ENCODE results near the gene MCAT. TPM values are rescaled to one million over a fixed set of nuclear protein-coding genes. Genes with fewer than 3 reads are reported as not detected.

MCAT gene
- total and polyA plus RNA-seq, 2 of the 4 experiments (the other 2 are of a cell fraction) = 7.3 to 19.7 TPM

DNA sequence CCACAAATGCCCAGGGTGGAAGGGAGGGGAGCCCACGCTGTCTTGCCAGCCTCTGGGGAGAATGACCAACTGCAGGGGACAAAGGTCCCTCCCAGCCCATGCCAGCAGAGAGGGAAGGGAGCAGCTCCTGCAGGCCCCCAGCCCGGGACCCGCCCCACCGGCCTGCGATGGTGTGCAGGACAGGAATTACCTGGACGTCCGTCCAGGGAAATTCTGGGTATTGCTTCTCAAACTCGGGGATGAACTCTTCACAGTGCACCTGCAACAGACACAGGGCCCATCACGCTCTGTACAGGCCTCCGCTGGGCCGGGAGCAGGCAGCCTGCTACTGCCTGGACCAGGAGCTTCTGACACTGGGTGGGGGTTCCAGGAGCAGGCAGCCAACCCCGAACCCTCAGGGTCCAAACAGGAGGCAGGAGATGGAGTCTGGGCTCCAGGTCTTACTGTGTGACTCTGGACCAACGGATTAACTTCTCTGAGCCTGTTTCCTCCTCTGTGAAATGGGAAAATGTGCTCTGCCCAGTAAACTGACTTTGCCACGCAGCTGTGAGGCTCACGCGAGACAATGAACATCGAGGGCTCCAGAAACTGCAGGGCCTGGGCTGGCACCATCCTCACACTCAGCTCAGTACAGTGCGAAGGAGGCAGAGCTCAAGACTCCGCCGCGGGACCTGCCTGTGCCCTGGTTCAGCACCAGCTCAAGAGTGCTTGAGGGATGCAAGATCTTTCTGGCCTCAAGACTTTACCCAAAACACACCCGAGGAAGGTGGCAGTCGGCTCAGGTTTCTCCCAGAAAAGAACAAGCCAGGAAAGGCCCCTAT, 26.3 kb upstream of the MCAT start:
- TF ChIP-seq SMC3 (IDR thresholded peaks at IDR 0.05; ENCODE audit: low read depth, low read length) (no peak), RCOR1 (IDR thresholded peaks at IDR 0.05; ENCODE audit: insufficient replicate concordance, low read length) (no peak), MAFK (IDR thresholded peaks at IDR 0.05; ENCODE audit: low read depth, low read length) (no peak), CTCF (conservative IDR thresholded peaks at IDR 0.05; ENCODE audit: low read depth, low read length) (no peak), MAZ (IDR thresholded peaks at IDR 0.05; ENCODE audit: borderline replicate concordance, low read depth, low read length) (no peak), RFX5 (IDR thresholded peaks at IDR 0.05; ENCODE audit: low read depth, low read length) (no peak), CEBPB (IDR thresholded peaks at IDR 0.05; ENCODE audit: low read depth, low read length) (no peak), MXI1 (IDR thresholded peaks at IDR 0.05; ENCODE audit: borderline replicate concordance, low read depth, low read length) (no peak), FOS (IDR thresholded peaks at IDR 0.05; ENCODE audit: low read depth, low read length) (no peak), BHLHE40 (IDR thresholded peaks at IDR 0.05; ENCODE audit: low read depth, low read length) (no peak), RAD21 (IDR thresholded peaks at IDR 0.05; ENCODE audit: low read length) (no peak), NFE2L2 (IDR thresholded peaks at IDR 0.05; ENCODE audit: low read depth, low read length) (no peak), CHD1 (IDR thresholded peaks at IDR 0.05; ENCODE audit: low read depth, low read length) (no peak), POLR2A (IDR thresholded peaks at IDR 0.05; ENCODE audit: low read depth, low read length) (no peak)
- TF ChIP-seq, protein P1, sequence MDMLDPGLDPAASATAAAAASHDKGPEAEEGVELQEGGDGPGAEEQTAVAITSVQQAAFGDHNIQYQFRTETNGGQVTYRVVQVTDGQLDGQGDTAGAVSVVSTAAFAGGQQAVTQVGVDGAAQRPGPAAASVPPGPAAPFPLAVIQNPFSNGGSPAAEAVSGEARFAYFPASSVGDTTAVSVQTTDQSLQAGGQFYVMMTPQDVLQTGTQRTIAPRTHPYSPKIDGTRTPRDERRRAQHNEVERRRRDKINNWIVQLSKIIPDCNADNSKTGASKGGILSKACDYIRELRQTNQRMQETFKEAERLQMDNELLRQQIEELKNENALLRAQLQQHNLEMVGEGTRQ (IDR thresholded peaks at IDR 0.05; ENCODE audit: low read depth, low read length) = no peak
- TF ChIP-seq, protein P2, sequence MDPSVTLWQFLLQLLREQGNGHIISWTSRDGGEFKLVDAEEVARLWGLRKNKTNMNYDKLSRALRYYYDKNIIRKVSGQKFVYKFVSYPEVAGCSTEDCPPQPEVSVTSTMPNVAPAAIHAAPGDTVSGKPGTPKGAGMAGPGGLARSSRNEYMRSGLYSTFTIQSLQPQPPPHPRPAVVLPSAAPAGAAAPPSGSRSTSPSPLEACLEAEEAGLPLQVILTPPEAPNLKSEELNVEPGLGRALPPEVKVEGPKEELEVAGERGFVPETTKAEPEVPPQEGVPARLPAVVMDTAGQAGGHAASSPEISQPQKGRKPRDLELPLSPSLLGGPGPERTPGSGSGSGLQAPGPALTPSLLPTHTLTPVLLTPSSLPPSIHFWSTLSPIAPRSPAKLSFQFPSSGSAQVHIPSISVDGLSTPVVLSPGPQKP (IDR thresholded peaks at IDR 0.05; ENCODE audit: borderline replicate concordance, low read depth, low read length) = no peak
- DNase-seq = no peak

More for the DNA sequence above, 26.3 kb upstream of the MCAT start:
- H3K4me1 ChIP-seq (ENCODE audit: control insufficient read depth, insufficient read depth, low read length) = no peaks in the 10 kb centered on the region
- no peak overlapping the region for H2BK120ac ChIP-seq (ENCODE audit: low read depth, low read length)
- no TSS peak for BruUV-seq (replicated peaks)
- H2AK5ac ChIP-seq (ENCODE audit: low read depth, low read length) = no peak overlapping the region
- no peak overlapping the region for H3K27ac ChIP-seq (ENCODE audit: insufficient read depth, low read length)
- ATAC-seq (ENCODE audit: low read depth) = no peak
- dilution Hi-C loops (cut with HindIII; ENCODE audit: low sequenced_read_pairs, unreplicated experiment) = no loop called here
- H2AFZ ChIP-seq (replicated peaks; ENCODE audit: low read length, poor library complexity) = no peak overlapping the region
- H2AK9ac ChIP-seq (replicated peaks; ENCODE audit: low read depth, low read length, poor library complexity) = no peak overlapping the region
- 96% methylated on average over 11 of the region's 23 CpGs; no CpG with 5 or more reads in 1 of the 2 experiments for WGBS, 2 experiments (ENCODE audit: extremely low coverage in 2 of 2, insufficient read length in 1 of 2)
- H3K9me1 ChIP-seq (ENCODE audit: insufficient read depth, low read length) = no peaks in the 10 kb centered on the region; the same call in 1 of the 2 replicates
- no peak overlapping the region for H3K23ac ChIP-seq (ENCODE audit: low read depth, low read length)
- no peak overlapping the region for H3K4me3 ChIP-seq (ENCODE audit: insufficient read depth, low read depth, low read length)
- H3K18ac ChIP-seq (ENCODE audit: low read depth, low read length) = no peak overlapping the region
- no peak overlapping the region for H2BK20ac ChIP-seq (ENCODE audit: low read depth, low read length)
- CTCF ChIA-PET = no interaction called here
- H4K91ac ChIP-seq (ENCODE audit: insufficient read depth, low read depth, low read length) = no peak overlapping the region
- no peak overlapping the region for H3K4me2 ChIP-seq (ENCODE audit: low read depth, low read length)
- no peaks in the 10 kb centered on the region for H3K9me3 ChIP-seq (ENCODE audit: control insufficient read depth, insufficient read depth, low read length)
- no peak overlapping the region for H4K5ac ChIP-seq (ENCODE audit: low read depth, low read length)
- POLR2A ChIA-PET (ENCODE audit: unreplicated experiment) = no interaction called here
- H3K14ac ChIP-seq (replicated peaks; ENCODE audit: low read depth, low read length) = no peak overlapping the region
- H2BK15ac ChIP-seq (ENCODE audit: low read depth, low read length) = no peak overlapping the region
- peaks cover 39% of the 10 kb centered on the region for H3K36me3 ChIP-seq (ENCODE audit: control insufficient read depth, insufficient read depth, low read length)
- H3K79me1 ChIP-seq (ENCODE audit: low read depth in 1 of 2, low read length in 2 of 2) = no peaks in the 10 kb centered on the region
- H3K9ac ChIP-seq (ENCODE audit: low read depth, low read length) = no peak overlapping the region
- in situ Hi-C loops (cut with MboI; ENCODE audit: low sequenced_read_pairs) = no loop called here
- H4K20me1 ChIP-seq (ENCODE audit: insufficient read depth, low read length) = peaks cover 2% of the 10 kb centered on the region
- intact Hi-C loops (cut with micrococcal nuclease) = no loop called here
- H3K56ac ChIP-seq (ENCODE audit: extremely low read depth, insufficient read depth, low read length) = no peak overlapping the region
- no peak overlapping the region for H3K4ac ChIP-seq (ENCODE audit: low read depth, low read length)
- no peak overlapping the region for H2BK5ac ChIP-seq (ENCODE audit: low read depth, low read length, poor library complexity, severe bottlenecking)
- no peak overlapping the region for H4K8ac ChIP-seq (ENCODE audit: low read depth in 2 of 2, low read length in 2 of 2)
- no peaks in the 10 kb centered on the region for H3K27me3 ChIP-seq (ENCODE audit: control insufficient read depth, insufficient read depth, low read length)

All from IMR-90 (cell line).